ENCODE data around the gene MDFIC2.
"Not testable (repeated sequence)": the region's sequence is repeated elsewhere in the genome, so short reads cannot be mapped to it uniquely, and the experiment has no call there.

Gene MDFIC2

GRCh38 chr3:70231266-70231701 lies 81.2 kb downstream of the MDFIC2 start:
- Histone ChIP-seq H3K36me3 (ENCODE audit: control insufficient read depth, insufficient read depth, low read length) (no peaks in the 10 kb centered on the region), H3K4me1 (ENCODE audit: control insufficient read depth, insufficient read depth, low read length, poor library complexity, severe bottlenecking) (no peaks in the 10 kb centered on the region), H3K4me3 (ENCODE audit: extremely low read depth, insufficient read depth, low read length, poor library complexity, severe bottlenecking) (no peak overlapping the region), H3K9me3 (ENCODE audit: control insufficient read depth, low read length) (no peaks in the 10 kb centered on the region), H3K27ac (ENCODE audit: low read depth, low read length, severe bottlenecking) (no peak overlapping the region)
- 84 to 93% methylated on average over 12 of the region's 15 CpGs for WGBS, 2 experiments (ENCODE audit: insufficient coverage in 2 of 2)

- no peaks in the 10 kb centered on the region for H3K9me3 ChIP-seq (ENCODE audit: control insufficient read depth, low read length)
These were observed 85.0 kb downstream of the MDFIC2 start for GRCh38 chr3:70227437-70227836.

DNA sequence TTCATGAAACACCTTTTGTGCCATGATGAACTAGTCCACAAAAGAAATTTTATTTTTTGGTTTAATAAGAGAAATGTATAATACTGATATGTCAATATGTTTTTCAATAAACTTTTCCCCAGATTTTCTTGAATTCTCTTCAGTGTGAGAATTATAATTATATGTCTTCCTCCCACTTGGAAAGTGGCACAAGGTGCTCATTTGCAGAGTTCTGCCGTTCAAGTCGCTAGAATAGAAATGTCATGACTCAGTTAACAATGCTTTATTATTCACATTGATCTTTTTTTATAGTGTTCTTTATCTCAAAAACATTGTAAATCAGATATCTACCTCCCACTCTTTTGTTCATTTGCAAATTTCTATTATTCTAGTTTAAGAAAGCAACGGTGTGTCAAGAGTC lies 87.3 kb downstream of the MDFIC2 start:
- WGBS, 2 experiments (ENCODE audit: insufficient coverage in 2 of 2): no CpG with 5 or more reads among the region's 3 CpGs

More at GRCh38 chr3:70227437-70227836, 85.0 kb downstream of the MDFIC2 start:
- H3K4me1 ChIP-seq (ENCODE audit: control insufficient read depth, insufficient read depth, low read length, poor library complexity, severe bottlenecking): no peaks in the 10 kb centered on the region
- WGBS, 2 experiments (ENCODE audit: insufficient coverage in 2 of 2): 100% methylated on average over 1 of the region's 3 CpGs
- no peak overlapping the region for H3K27ac ChIP-seq (ENCODE audit: low read depth, low read length, severe bottlenecking)
- H3K36me3 ChIP-seq (ENCODE audit: control insufficient read depth, insufficient read depth, low read length): no peaks in the 10 kb centered on the region
- H3K4me3 ChIP-seq (ENCODE audit: extremely low read depth, insufficient read depth, low read length, poor library complexity, severe bottlenecking): no peak overlapping the region

GRCh38 chr3:70224337-70224736 lies 88.1 kb downstream of the MDFIC2 start:
- H3K27ac ChIP-seq (ENCODE audit: low read depth, low read length, severe bottlenecking): no peak overlapping the region
- H3K36me3 ChIP-seq (ENCODE audit: control insufficient read depth, insufficient read depth, low read length): no peaks in the 10 kb centered on the region
- no peak overlapping the region for H3K4me3 ChIP-seq (ENCODE audit: extremely low read depth, insufficient read depth, low read length, poor library complexity, severe bottlenecking)
- WGBS, 2 experiments (ENCODE audit: insufficient coverage in 2 of 2): 94 to 100% methylated on average over 2 to 4 of the region's 5 CpGs
- no peaks in the 10 kb centered on the region for H3K9me3 ChIP-seq (ENCODE audit: control insufficient read depth, low read length)
- no peaks in the 10 kb centered on the region for H3K4me1 ChIP-seq (ENCODE audit: control insufficient read depth, insufficient read depth, low read length, poor library complexity, severe bottlenecking)

More for the DNA sequence above, 87.3 kb downstream of the MDFIC2 start:
- no peaks in the 10 kb centered on the region for H3K9me3 ChIP-seq (ENCODE audit: control insufficient read depth, low read length)
- no peaks in the 10 kb centered on the region for H3K36me3 ChIP-seq (ENCODE audit: control insufficient read depth, insufficient read depth, low read length)
- H3K4me3 ChIP-seq (ENCODE audit: extremely low read depth, insufficient read depth, low read length, poor library complexity, severe bottlenecking): no peak overlapping the region
- no peak overlapping the region for H3K27ac ChIP-seq (ENCODE audit: low read depth, low read length, severe bottlenecking)
- no peaks in the 10 kb centered on the region for H3K4me1 ChIP-seq (ENCODE audit: control insufficient read depth, insufficient read depth, low read length, poor library complexity, severe bottlenecking)

DNA sequence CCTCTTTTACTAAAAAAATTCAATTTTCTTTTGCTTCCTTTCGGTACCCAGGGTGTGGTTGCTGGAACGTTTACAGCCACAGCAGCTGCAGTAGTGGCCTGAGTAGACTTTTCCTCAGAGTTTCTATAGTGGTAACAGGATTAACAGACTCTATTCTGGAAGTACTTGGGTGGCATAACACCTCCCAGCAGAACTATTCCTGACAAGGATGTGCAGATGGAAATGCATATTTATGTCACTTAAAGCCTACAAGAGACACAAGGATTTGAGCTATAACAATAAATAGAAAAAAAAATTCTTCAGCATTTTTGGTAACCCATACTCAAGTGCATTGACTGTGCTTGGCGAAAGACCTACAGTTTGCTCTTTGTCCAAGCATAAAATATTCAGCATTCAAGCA lies 94.0 kb downstream of the MDFIC2 start:
- no peaks in the 10 kb centered on the region for H3K9me3 ChIP-seq (ENCODE audit: control insufficient read depth, low read length)
- H3K27ac ChIP-seq (ENCODE audit: low read depth, low read length, severe bottlenecking): no peak overlapping the region
- H3K36me3 ChIP-seq (ENCODE audit: control insufficient read depth, insufficient read depth, low read length): no peaks in the 10 kb centered on the region
- WGBS, 2 experiments (ENCODE audit: insufficient coverage in 2 of 2): 100% methylated on average over 1 of the region's 3 CpGs; no CpG with 5 or more reads in 1 of the 2 experiments
- no peaks in the 10 kb centered on the region for H3K4me1 ChIP-seq (ENCODE audit: control insufficient read depth, insufficient read depth, low read length, poor library complexity, severe bottlenecking)
- no peak overlapping the region for H3K4me3 ChIP-seq (ENCODE audit: extremely low read depth, insufficient read depth, low read length, poor library complexity, severe bottlenecking)

GRCh38 chr3:70211274-70211673 lies 101.2 kb downstream of the MDFIC2 start:
- H3K4me3 ChIP-seq (ENCODE audit: extremely low read depth, insufficient read depth, low read length, poor library complexity, severe bottlenecking); H3K27ac ChIP-seq (ENCODE audit: low read depth, low read length, severe bottlenecking); H3K36me3 ChIP-seq (ENCODE audit: control insufficient read depth, insufficient read depth, low read length); H3K4me1 ChIP-seq (ENCODE audit: control insufficient read depth, insufficient read depth, low read length, poor library complexity, severe bottlenecking); H3K9me3 ChIP-seq (ENCODE audit: control insufficient read depth, low read length): not testable (repeated sequence)

DNA sequence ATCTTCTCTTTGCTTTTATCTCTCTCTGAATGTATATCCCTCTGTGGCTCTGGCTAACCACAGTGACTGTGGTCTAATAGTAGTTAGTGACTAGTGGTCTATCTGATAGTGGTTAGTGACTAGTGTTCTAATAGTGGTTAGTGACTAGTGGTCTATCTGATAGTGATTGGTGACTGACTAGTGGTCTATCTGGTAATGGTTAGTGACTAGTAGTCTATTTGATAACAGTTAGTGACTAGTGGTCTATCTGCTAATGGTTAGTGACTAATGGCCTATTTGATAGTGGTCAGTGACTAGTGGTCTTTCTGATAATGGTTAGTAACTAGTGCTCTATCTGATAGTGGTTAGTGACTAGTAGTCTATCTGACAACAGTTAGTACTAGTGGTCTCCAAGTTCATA lies 110.5 kb downstream of the MDFIC2 start:
- no peaks in the 10 kb centered on the region for H3K4me1 ChIP-seq (ENCODE audit: control insufficient read depth, insufficient read depth, low read length, poor library complexity, severe bottlenecking)
- H3K36me3 ChIP-seq (ENCODE audit: control insufficient read depth, insufficient read depth, low read length): no peaks in the 10 kb centered on the region
- no peak overlapping the region for H3K27ac ChIP-seq (ENCODE audit: low read depth, low read length, severe bottlenecking)
- H3K9me3 ChIP-seq (ENCODE audit: control insufficient read depth, low read length): no peaks in the 10 kb centered on the region
- H3K4me3 ChIP-seq (ENCODE audit: extremely low read depth, insufficient read depth, low read length, poor library complexity, severe bottlenecking): no peak overlapping the region

- no peak overlapping the region for H3K27ac ChIP-seq (ENCODE audit: low read depth, low read length, severe bottlenecking)
These were observed 122.5 kb downstream of the MDFIC2 start for GRCh38 chr3:70189884-70190473.

GRCh38 chr3:70186221-70186620 lies 126.2 kb downstream of the MDFIC2 start:
- Histone ChIP-seq H3K4me1 (ENCODE audit: control insufficient read depth, insufficient read depth, low read length, poor library complexity, severe bottlenecking) (no peaks in the 10 kb centered on the region), H3K27ac (ENCODE audit: low read depth, low read length, severe bottlenecking) (no peak overlapping the region), H3K36me3 (ENCODE audit: control insufficient read depth, insufficient read depth, low read length) (no peaks in the 10 kb centered on the region), H3K4me3 (ENCODE audit: extremely low read depth, insufficient read depth, low read length, poor library complexity, severe bottlenecking) (no peak overlapping the region), H3K9me3 (ENCODE audit: control insufficient read depth, low read length) (no peaks in the 10 kb centered on the region)
- WGBS, 2 experiments (ENCODE audit: insufficient coverage in 2 of 2): 83% methylated on average over 1 of the region's 2 CpGs; no CpG with 5 or more reads in 1 of the 2 experiments

More at GRCh38 chr3:70189884-70190473, 122.5 kb downstream of the MDFIC2 start:
- Histone ChIP-seq H3K4me3 (ENCODE audit: extremely low read depth, insufficient read depth, low read length, poor library complexity, severe bottlenecking) (no peak overlapping the region), H3K9me3 (ENCODE audit: control insufficient read depth, low read length) (no peaks in the 10 kb centered on the region), H3K4me1 (ENCODE audit: control insufficient read depth, insufficient read depth, low read length, poor library complexity, severe bottlenecking) (no peaks in the 10 kb centered on the region), H3K36me3 (ENCODE audit: control insufficient read depth, insufficient read depth, low read length) (no peaks in the 10 kb centered on the region)

DNA sequence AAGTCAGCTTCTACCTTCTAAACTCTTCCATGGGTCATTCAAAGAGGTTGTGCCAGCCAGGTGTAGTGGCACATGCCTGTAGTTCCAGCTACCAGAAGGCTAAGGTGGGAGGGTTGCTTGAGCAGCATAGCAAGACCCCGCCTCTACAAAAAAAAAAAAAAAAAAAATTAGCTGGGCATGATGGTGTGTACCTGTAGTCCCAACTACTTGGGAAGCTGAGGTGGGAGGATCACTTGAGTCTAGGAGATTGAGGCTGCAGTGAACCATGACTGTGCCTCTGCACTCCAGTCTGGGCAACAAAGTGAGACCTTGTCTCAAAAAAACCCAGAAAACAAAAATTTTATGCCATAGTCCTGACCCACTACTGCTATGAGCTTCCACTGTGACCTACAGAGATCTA lies 126.8 kb downstream of the MDFIC2 start:
- Histone ChIP-seq H3K4me3 (ENCODE audit: extremely low read depth, insufficient read depth, low read length, poor library complexity, severe bottlenecking) (no peak overlapping the region), H3K36me3 (ENCODE audit: control insufficient read depth, insufficient read depth, low read length) (no peaks in the 10 kb centered on the region), H3K4me1 (ENCODE audit: control insufficient read depth, insufficient read depth, low read length, poor library complexity, severe bottlenecking) (no peaks in the 10 kb centered on the region), H3K9me3 (ENCODE audit: control insufficient read depth, low read length) (no peaks in the 10 kb centered on the region), H3K27ac (ENCODE audit: low read depth, low read length, severe bottlenecking) (no peak overlapping the region)
- WGBS, 2 experiments (ENCODE audit: insufficient coverage in 2 of 2): no CpG with 5 or more reads among the region's 1 CpG

GRCh38 chr3:70183781-70184504 lies 128.5 kb downstream of the MDFIC2 start:
- Histone ChIP-seq H3K36me3 (ENCODE audit: control insufficient read depth, insufficient read depth, low read length) (no peaks in the 10 kb centered on the region), H3K4me3 (ENCODE audit: extremely low read depth, insufficient read depth, low read length, poor library complexity, severe bottlenecking) (no peak overlapping the region), H3K27ac (ENCODE audit: low read depth, low read length, severe bottlenecking) (no peak overlapping the region), H3K4me1 (ENCODE audit: control insufficient read depth, insufficient read depth, low read length, poor library complexity, severe bottlenecking) (no peaks in the 10 kb centered on the region), H3K9me3 (ENCODE audit: control insufficient read depth, low read length) (no peaks in the 10 kb centered on the region)
- 80 to 90% methylated on average over 4 of the region's 8 CpGs for WGBS, 2 experiments (ENCODE audit: insufficient coverage in 2 of 2)

Data from mesodermal cell (in vitro differentiated cells).